CD4-positive, alpha-beta T cell treated with Interleukin-10 for 1 hour (primary cell): ENCODE measurements around the gene LGR6.
A peak's percentile ranks its signal among the peaks of the same experiment; 100 is the strongest.
"Not testable (repeated sequence)": the region's sequence is repeated elsewhere in the genome, so short reads cannot be mapped to it uniquely, and the experiment has no call there.

Experiments
- DNase-seq: peaks from one replicate; pipeline ENCODE4 v3.0.0-alpha.2; 2020

LGR6 gene

GRCh38 chr1:202349206-202349928 is 155.8 kb downstream of the LGR6 start:
- peak; percentile 28 for DNase-seq

DNA sequence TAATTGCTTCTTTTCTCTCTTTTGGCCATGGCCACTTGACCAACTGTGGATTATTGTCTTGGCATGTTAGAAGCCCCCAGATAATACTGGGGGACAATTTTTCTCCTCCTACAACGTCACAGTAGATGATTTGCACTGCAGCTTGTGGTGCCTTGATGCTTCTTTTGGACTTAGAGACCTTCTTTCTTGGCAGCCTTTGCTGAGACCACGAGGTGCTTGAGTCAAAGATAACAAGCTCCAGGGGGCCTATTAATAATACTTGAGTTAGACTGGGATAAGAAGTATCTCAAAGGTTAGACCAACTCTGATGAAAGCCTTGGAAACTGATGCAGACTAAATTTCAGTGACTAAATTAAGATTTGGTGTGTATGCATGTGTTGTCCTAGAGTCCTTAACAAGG is 158.1 kb downstream of the LGR6 start:
- no peak for DNase-seq

DNA sequence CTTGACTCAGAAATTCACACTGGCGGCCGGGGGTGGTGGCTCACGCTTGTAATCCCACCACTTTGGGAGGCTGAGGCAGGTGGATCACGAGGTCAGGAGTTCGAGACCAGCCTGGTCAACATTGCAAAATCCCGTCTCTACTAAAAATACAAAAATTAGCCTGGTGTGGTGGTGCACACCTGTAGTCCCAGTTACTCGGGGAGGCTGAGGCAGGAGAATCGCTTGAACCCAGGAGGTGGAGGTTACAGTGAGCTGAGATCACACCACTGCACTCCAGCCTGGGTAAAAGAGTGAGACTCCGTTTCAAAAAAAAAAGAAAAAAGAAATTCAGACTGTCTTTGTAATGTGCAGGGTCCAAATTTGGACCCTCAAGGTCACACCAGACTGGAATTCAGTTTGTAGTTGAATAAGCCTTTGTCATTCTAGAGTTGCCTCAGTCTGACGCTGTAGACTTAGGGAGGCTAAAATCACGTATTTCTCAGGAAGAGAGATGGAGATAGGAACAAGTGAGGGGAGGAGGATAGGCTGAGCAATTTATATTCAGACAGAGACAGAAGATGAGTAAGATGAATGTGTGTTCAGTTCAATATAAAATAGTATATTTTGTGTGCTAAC is 159.1 kb downstream of the LGR6 start:
- DNase-seq: not testable (repeated sequence)

GRCh38 chr1:202355944-202356553 is 162.4 kb downstream of the LGR6 start:
- no peak for DNase-seq

DNA sequence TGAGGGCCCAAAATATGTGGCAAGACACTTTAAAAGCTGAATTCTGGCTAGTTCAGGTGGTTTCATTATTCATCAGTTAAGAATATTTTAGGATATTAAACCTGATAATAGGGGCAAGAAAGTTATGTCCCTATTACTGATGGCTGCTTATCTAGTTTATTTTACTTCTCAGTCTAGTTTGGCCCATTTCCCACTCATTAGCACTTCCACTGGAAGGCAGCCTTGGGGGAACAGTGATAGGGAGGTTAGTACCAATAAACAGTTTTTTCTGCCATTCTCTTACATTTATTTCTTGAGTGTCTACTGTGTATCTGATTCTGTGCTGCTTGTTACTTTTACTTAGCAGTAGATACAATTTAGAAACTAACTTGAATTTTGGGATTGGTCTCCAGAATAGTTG is 163.9 kb downstream of the LGR6 start:
- no peak for DNase-seq

GRCh38 chr1:202361224-202361623 is 167.6 kb downstream of the LGR6 start:
- no peak for DNase-seq

GRCh38 chr1:202361701-202362100 is 168.1 kb downstream of the LGR6 start:
- no peak for DNase-seq

GRCh38 chr1:202362212-202362611 is 168.6 kb downstream of the LGR6 start:
- no peak for DNase-seq

- DNase-seq: no peak
These were observed 171.7 kb downstream of the LGR6 start for GRCh38 chr1:202365092-202365815.

GRCh38 chr1:202367271-202367670 is 173.7 kb downstream of the LGR6 start:
- DNase-seq: no peak
